Heart left ventricle (tissue), 16 donors: ENCODE measurements around the gene PRDM5. TPM values are rescaled to one million over a fixed set of nuclear protein-coding genes. Genes with fewer than 3 reads are reported as not detected.

Source experiments
- ATAC-seq, 4 donors: fragments of 200-7000 bp; cut with Tn5 transposase; one replicate each; pipeline ENCODE4 v1.9.1; 2020 to 2022; ENCODE audit warnings: moderate library complexity in 4 of 4, mild to moderate bottlenecking in 3 of 4, moderate number of reproducible peaks in 1 of 4
- DNase-seq, 5 donors: peaks; one replicate each; pipeline ENCODE4 v3.0.0-alpha.2; 2020
- H3K27ac ChIP-seq, 12 donors: fragments of 200-600 bp; sonication (generic) in 4 of 12; one replicate each; pipeline versions ENCODE4 v1.5.0 to v1.8.0; 2016 to 2022; ENCODE audit warnings: mild to moderate bottlenecking in 2 of 12
- H3K27me3 ChIP-seq, 9 donors: fragments of 200-600 bp; sonication (generic) in 2 of 9; one replicate each; pipeline versions ENCODE4 v1.5.1 to v1.8.0; 2016 to 2022; ENCODE audit warnings: mild to moderate bottlenecking in 3 of 9
- H3K36me3 ChIP-seq, 9 donors: fragments of 200-600 bp; sonication (generic) in 2 of 9; one replicate each; pipeline versions ENCODE4 v1.5.0 to v1.8.0; 2018 to 2022; ENCODE audit warnings: mild to moderate bottlenecking in 2 of 9
- H3K4me1 ChIP-seq, 12 donors: fragments of 200-600 bp; sonication (generic) in 4 of 12; one replicate each; pipeline versions ENCODE4 v1.5.0 to v1.8.0; 2016 to 2022; ENCODE audit warnings: mild to moderate bottlenecking in 3 of 12
- H3K4me3 ChIP-seq, 12 donors: fragments of 200-600 bp; sonication (generic) in 4 of 12; one replicate each; pipeline versions ENCODE4 v1.5.0 to v1.8.0; 2017 to 2022; ENCODE audit warnings: mild to moderate bottlenecking in 9 of 12, moderate library complexity in 4 of 12
- H3K9me3 ChIP-seq, 12 donors: fragments of 200-600 bp; sonication (generic) in 4 of 12; one replicate each; pipeline versions ENCODE4 v1.5.0 to v1.8.0; 2016 to 2022; ENCODE audit warnings: mild to moderate bottlenecking in 1 of 12
- POLR2A ChIP-seq, 2 donors: fragments of 450-650 bp; IDR thresholded peaks; one replicate each; pipeline ENCODE4 v1.6.1; 2017; ENCODE audit warnings: antibody characterized with exemption in 2 of 2, mild to moderate bottlenecking in 2 of 2, moderate library complexity in 2 of 2
- WGBS, 4 donors: extraction: QIAGEN DNeasy Blood & Tissue Kit in 2 of 4; methylation state at CpG; one replicate each; pipeline versions ENCODE4 v1.1.5 to v1.1.7; 2013 to 2018; 5-methylcytosine and 5-hydroxymethylcytosine counted together
- intact Hi-C, 10 donors: fragments of 100-400 bp; cut with DNase I; formaldehyde crosslinking; loops; one replicate each; pipeline versions ENCODE4 v1.11.1 to v1.14.2; 2022
- polyA plus RNA-seq, 2 donors: library from polyadenylated mRNA; stranded (reverse); fragments of 200-250 nt; gene quantifications; one replicate each; pipeline ENCODE4 v1.2.3, GENCODE V29; 2013
- total RNA-seq, 9 donors: library from RNA; depleted of rRNA in 2 of 9; stranded (reverse); fragments of >200 nt in 2 of 9; fragmentation: NEBNext Ultra II Directional in 3 of 9; extraction: Animal tissue kit (Norgen Biotek cat#: 25700) in 3 of 9; gene quantifications; one replicate each; pipeline versions ENCODE4 v1.1.0 to v1.2.4, GENCODE V29; 2016 to 2023
- TF ChIP-seq, protein P1 (sequence below), 12 donors: fragments of 200-600 bp; sonication (generic) in 4 of 12; IDR thresholded peaks; one replicate each; pipeline versions ENCODE4 v1.5.0 to v1.8.0; 2018 to 2022; ENCODE audit warnings: antibody characterized with exemption in 12 of 12, mild to moderate bottlenecking in 5 of 12
- donor health status: ischemic (EF 13 %, LVEDD 7.1; RV severe dilation, severe dysfunction).
- donor health status: healthy with polysubstance abuse.
- donor health status: DM: no; HTN: yes; CAD: no.
- donor health status: DM: no; HTN: no; CAD: no.
- donor health status: ischemic (EF 25% LVEDD 6.9; RV normal size, moderate dysfunction).
- donor health status: ischemic (EF 25% LVEDD 5.7; RV mildly dilated, moderate dysfunction).
- donor health status: healthy.
- donor health status: DM: yes; HTN: yes; CAD: no.
- donor health status: ischemic (EF 35%, LVEDD 5.7; RV mildly dilated, moderate dysfunction).
- donor health status: nonischemic (EF 11% LVEDD 7.7; RV severe dilation, severe dysfunction).
- donor health status: DM: yes; HTN: yes; CAD: no.
- donor health status: PGD.
- donor health status: ischemic (EF 29% LVEDD 5.4; RV normal size, mild dysfunction).
- donor health status: nonischemic (EF 23%, LVEDD 6.1; RV moderate dilation, normal function).

The PRDM5 gene
- total and polyA plus RNA-seq, 11 donors = 2.0 to 19.7 (median 9.1) TPM

DNA sequence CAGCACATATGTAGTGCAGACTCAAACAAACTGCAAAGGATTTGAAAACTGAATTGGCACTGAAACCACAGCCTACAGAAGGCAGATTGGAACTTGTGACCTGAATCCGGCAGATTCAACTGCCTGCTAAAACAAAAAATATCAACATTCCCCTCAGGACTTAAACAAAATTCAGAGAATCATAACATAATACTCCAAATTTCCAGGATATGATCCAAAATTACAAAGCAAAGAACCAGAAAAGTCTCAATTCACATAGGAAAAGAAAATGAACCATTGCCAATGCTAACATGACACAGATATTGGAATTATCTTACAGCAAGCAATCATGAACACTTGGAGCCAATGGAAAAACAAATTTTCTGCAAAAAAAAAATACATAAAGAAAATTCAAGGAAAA lies 250.4 kb downstream of the PRDM5 start:
- Histone ChIP-seq H3K36me3 (no peaks in the 10 kb centered on the region), H3K27me3 (no peaks in the 10 kb centered on the region), H3K27ac (no peak overlapping the region), H3K4me3 (no peak overlapping the region), H3K9me3 (peaks cover 0 to 38% (median 6%) of the 10 kb centered on the region in 12 donors), H3K4me1 (peaks cover 0 to 10% (median 0%) of the 10 kb centered on the region in 12 donors)
- intact Hi-C loops = no loop called here
- 0 to 39% (median 15%) methylated on average over 1 of the region's 1 CpG for WGBS, 4 donors
- ATAC-seq (no peak), DNase-seq (no peak)
- TF ChIP-seq, protein P1, sequence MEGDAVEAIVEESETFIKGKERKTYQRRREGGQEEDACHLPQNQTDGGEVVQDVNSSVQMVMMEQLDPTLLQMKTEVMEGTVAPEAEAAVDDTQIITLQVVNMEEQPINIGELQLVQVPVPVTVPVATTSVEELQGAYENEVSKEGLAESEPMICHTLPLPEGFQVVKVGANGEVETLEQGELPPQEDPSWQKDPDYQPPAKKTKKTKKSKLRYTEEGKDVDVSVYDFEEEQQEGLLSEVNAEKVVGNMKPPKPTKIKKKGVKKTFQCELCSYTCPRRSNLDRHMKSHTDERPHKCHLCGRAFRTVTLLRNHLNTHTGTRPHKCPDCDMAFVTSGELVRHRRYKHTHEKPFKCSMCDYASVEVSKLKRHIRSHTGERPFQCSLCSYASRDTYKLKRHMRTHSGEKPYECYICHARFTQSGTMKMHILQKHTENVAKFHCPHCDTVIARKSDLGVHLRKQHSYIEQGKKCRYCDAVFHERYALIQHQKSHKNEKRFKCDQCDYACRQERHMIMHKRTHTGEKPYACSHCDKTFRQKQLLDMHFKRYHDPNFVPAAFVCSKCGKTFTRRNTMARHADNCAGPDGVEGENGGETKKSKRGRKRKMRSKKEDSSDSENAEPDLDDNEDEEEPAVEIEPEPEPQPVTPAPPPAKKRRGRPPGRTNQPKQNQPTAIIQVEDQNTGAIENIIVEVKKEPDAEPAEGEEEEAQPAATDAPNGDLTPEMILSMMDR (IDR thresholded peaks at IDR 0.05) = no peak
- no peak for TF ChIP-seq POLR2A (IDR thresholded peaks at IDR 0.05)

- H3K27me3 ChIP-seq = no peaks in the 10 kb centered on the region
- H3K27ac ChIP-seq = no peak overlapping the region
- DNase-seq (no peak), ATAC-seq (no peak)
- TF ChIP-seq POLR2A (IDR thresholded peaks at IDR 0.05) = no peak
- TF ChIP-seq, protein P1 (IDR thresholded peaks at IDR 0.05) = no peak
- peaks cover 0 to 32% (median 6%) of the 10 kb centered on the region in 12 donors for H3K9me3 ChIP-seq
- H3K4me1 ChIP-seq = peaks cover 0 to 10% (median 0%) of the 10 kb centered on the region in 12 donors
- no peaks in the 10 kb centered on the region for H3K36me3 ChIP-seq
- intact Hi-C loops = no loop called here
- no peak overlapping the region for H3K4me3 ChIP-seq
- WGBS, 4 donors = 83 to 94% (median 92%) methylated on average over 3 of the region's 3 CpGs
Observed at GRCh38 chr4:120671538-120671937, 251.0 kb downstream of the PRDM5 start.

DNA sequence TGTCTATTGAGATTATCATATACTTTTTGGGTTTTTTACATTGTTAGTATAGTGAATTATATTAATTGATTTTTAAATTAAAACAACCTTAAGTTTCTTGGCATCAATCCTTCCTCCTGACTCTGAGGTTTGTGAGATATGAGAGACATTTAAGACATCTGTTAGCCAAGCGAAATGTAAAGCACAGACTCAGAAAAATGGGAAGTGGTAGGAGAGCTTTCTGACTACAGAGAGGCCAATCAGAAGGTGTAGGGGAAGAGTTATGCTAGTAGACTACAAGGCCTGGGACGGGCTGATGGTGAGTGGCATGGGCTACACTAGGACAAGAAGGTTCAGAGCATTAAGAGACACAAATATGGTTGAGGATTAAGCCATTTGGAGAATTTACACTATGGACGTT lies 255.4 kb downstream of the PRDM5 start:
- Histone ChIP-seq H3K27me3 (no peaks in the 10 kb centered on the region), H3K4me1 (no peaks in the 10 kb centered on the region), H3K27ac (no peak overlapping the region), H3K9me3 (peaks cover 0 to 5% (median 0%) of the 10 kb centered on the region in 12 donors), H3K36me3 (no peaks in the 10 kb centered on the region), H3K4me3 (no peak overlapping the region)
- intact Hi-C loops = no loop called here
- WGBS, 4 donors = 89 to 94% (median 90%) methylated on average over 3 of the region's 3 CpGs
- TF ChIP-seq POLR2A (IDR thresholded peaks at IDR 0.05) = no peak
- TF ChIP-seq, protein P1 (IDR thresholded peaks at IDR 0.05) = no peak
- ATAC-seq = no peak
- no peak for DNase-seq

- 93 to 96% (median 95%) methylated on average over 3 of the region's 3 CpGs for WGBS, 4 donors
- no peaks in the 10 kb centered on the region for H3K27me3 ChIP-seq
- no peaks in the 10 kb centered on the region for H3K4me1 ChIP-seq
- intact Hi-C loops = no loop called here
- no peak overlapping the region for H3K27ac ChIP-seq
- H3K36me3 ChIP-seq = no peaks in the 10 kb centered on the region
- DNase-seq (no peak), ATAC-seq (no peak)
- H3K4me3 ChIP-seq = no peak overlapping the region
- no peak for TF ChIP-seq POLR2A (IDR thresholded peaks at IDR 0.05)
- TF ChIP-seq, protein P1 (IDR thresholded peaks at IDR 0.05) = no peak
- H3K9me3 ChIP-seq = peaks cover 0 to 2% (median 0%) of the 10 kb centered on the region in 12 donors
Observed at GRCh38 chr4:120664851-120665250, 257.7 kb downstream of the PRDM5 start.
